ENCODE data around the gene EDN2.

- TF ChIP-seq RNF2 (IDR thresholded peaks at IDR 0.05; ENCODE audit: borderline replicate concordance, low read depth, low read length, missing control alignments, poor library complexity, severe bottlenecking), result no peak
- TF ChIP-seq CTCF (IDR thresholded peaks at IDR 0.05; ENCODE audit: control extremely low read depth in 1 of 3, insufficient read depth in 1 of 3, low read depth in 1 of 3, low read length in 3 of 3), result no peak
- TF ChIP-seq POLR2A (IDR thresholded peaks at IDR 0.05; ENCODE audit: control extremely low read depth in 1 of 2, low read depth in 2 of 2, low read length in 2 of 2), result no peak
- no peak for TF ChIP-seq KDM5A (IDR thresholded peaks at IDR 0.05; ENCODE audit: low read length)
- TF ChIP-seq POLR2AphosphoS5 (IDR thresholded peaks at IDR 0.05; ENCODE audit: low read depth, low read length), result no peak
- TF ChIP-seq EZH2 (IDR thresholded peaks at IDR 0.05; ENCODE audit: low read depth, low read length, severe bottlenecking), result no peak
- no peak for TF ChIP-seq MAX (IDR thresholded peaks at IDR 0.05)
Observed at GRCh38 chr1:41493626-41494350, 9.3 kb upstream of the EDN2 start.
